HUES6 (cell line): ENCODE results near the gene BCAS3.
"Not testable (repeated sequence)": the region's sequence is repeated elsewhere in the genome, so short reads cannot be mapped to it uniquely, and the experiment has no call there.

Experiments
- H3K27ac ChIP-seq: 2 replicates; pipeline ENCODE4 v1.7.0; 2013; ENCODE audit warnings: low read depth, mild to moderate bottlenecking, low read length, inconsistent platforms
- H3K27me3 ChIP-seq: 2 replicates; pipeline ENCODE4 v1.6.1; 2013; ENCODE audit warnings: low read length; ENCODE audit not compliant: control insufficient read depth, insufficient read depth
- H3K36me3 ChIP-seq: 2 replicates; pipeline ENCODE4 v1.6.1; 2013; ENCODE audit warnings: low read length; ENCODE audit not compliant: control insufficient read depth, insufficient read depth
- H3K4me1 ChIP-seq: 2 replicates; pipeline ENCODE4 v1.6.1; 2013; ENCODE audit warnings: low read length; ENCODE audit not compliant: control insufficient read depth, insufficient read depth
- H3K4me3 ChIP-seq: 2 replicates; pipeline ENCODE4 v1.5.1; 2013; ENCODE audit warnings: low read depth, low read length
- H3K9ac ChIP-seq: one replicate; pipeline ENCODE4 v1.6.1; 2013; ENCODE audit warnings: mild to moderate bottlenecking, low read length
- H3K9me3 ChIP-seq: 2 replicates; pipeline ENCODE4 v1.6.1; 2013; ENCODE audit warnings: low read depth, low read length; ENCODE audit not compliant: control insufficient read depth, insufficient read depth

The BCAS3 gene

DNA sequence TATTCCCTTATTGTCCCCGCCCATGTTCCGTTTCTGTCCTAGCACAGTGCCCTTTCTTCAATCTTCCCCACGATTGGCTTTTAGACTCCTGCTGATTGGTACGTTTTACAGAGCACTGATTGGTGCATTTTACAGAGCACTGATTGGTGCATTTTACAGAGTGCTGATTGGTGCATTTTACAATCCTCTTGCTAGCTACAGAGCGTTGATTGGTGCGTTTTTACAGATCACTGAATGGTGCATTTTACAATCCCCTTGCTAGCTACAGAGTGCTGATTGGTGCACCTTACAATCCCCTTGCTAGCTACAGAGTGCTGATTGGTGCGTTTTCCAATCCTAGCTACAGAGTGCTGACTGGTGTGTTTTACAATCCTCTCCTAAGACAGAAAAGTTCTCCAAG lies 3.0 kb upstream of the BCAS3 start:
- not testable (repeated sequence) for H3K27ac ChIP-seq, H3K4me1 ChIP-seq, H3K36me3 ChIP-seq, H3K9ac ChIP-seq, H3K9me3 ChIP-seq, H3K4me3 ChIP-seq, H3K27me3 ChIP-seq

- Histone ChIP-seq H3K9ac (no peak overlapping the region), H3K4me1 (no peaks in the 10 kb centered on the region; the same call in none of the 2 replicates), H3K4me3 (no peak overlapping the region), H3K27me3 (no peaks in the 10 kb centered on the region), H3K27ac (no peak overlapping the region), H3K9me3 (no peaks in the 10 kb centered on the region), H3K36me3 (no peaks in the 10 kb centered on the region)
Observed at GRCh38 chr17:60675997-60676396, 1.7 kb upstream of the BCAS3 start.

DNA sequence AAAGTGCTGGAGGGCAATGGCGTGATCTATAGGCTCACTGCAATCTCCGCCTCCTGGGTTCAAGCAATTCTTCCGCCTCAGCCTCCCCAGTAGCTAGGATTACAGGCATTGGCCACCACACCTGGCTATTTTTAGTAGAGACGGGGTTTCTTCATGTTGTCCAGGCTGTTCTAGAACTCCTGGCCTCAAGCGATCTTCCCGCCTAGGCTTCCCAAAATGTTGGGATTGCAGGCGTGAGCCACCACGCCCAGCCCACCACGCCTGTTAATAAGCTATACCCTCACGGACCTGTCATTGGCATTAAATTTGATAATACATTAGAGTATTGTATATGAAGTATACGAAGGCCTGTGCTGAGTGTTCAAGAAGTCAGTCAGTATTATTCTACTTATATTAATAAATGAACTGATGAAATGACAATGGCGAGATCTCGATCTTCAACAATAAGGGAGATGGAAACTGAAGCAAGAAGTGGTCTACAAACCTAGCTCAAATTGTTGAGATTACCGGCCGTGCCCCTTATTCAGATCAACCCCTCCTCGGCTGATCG lies 818 bp upstream of the BCAS3 start:
- H3K9me3 ChIP-seq: no peaks in the 10 kb centered on the region
- no peaks in the 10 kb centered on the region; the same call in none of the 2 replicates for H3K4me1 ChIP-seq
- no peak overlapping the region for H3K27ac ChIP-seq
- H3K9ac ChIP-seq: peak overlapping the region; percentile 71
- H3K4me3 ChIP-seq: peak overlapping the region; percentile 89
- H3K36me3 ChIP-seq: no peaks in the 10 kb centered on the region
- no peaks in the 10 kb centered on the region for H3K27me3 ChIP-seq

GRCh38 chr17:60678118-60678444 lies 430 bp downstream of the BCAS3 start:
- Histone ChIP-seq H3K36me3 (no peaks in the 10 kb centered on the region), H3K27ac (0 out of 2 replicates have a peak overlapping the region, but pooled peaks have one; percentile 11), H3K9ac (peak overlapping the region; percentile 65), H3K4me3 (peak overlapping the region; percentile 89), H3K27me3 (no peaks in the 10 kb centered on the region), H3K4me1 (no peaks in the 10 kb centered on the region; the same call in none of the 2 replicates), H3K9me3 (no peaks in the 10 kb centered on the region)

DNA sequence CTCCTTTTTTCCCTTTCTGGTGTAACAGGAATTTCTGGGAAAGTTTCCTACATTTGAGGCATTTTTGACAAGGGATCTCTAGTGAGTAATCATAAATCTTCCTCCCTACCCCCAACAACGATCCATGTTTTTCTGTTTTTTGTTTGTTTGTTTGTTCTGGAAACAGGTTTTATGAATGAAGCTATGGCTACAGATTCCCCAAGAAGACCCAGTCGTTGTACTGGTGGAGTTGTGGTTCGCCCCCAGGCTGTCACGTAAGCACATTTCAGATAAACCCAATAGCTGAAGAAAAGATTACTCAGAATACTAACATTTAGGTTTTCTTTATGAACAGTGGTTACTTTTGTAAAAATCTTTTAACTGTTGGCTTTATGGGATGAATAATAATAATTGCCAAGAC lies 1.6 kb downstream of the BCAS3 start:
- Histone ChIP-seq H3K27ac (no peak overlapping the region), H3K4me1 (no peaks in the 10 kb centered on the region; the same call in none of the 2 replicates), H3K36me3 (no peaks in the 10 kb centered on the region), H3K9ac (no peak overlapping the region), H3K27me3 (no peaks in the 10 kb centered on the region), H3K9me3 (no peaks in the 10 kb centered on the region), H3K4me3 (no peak overlapping the region)

DNA sequence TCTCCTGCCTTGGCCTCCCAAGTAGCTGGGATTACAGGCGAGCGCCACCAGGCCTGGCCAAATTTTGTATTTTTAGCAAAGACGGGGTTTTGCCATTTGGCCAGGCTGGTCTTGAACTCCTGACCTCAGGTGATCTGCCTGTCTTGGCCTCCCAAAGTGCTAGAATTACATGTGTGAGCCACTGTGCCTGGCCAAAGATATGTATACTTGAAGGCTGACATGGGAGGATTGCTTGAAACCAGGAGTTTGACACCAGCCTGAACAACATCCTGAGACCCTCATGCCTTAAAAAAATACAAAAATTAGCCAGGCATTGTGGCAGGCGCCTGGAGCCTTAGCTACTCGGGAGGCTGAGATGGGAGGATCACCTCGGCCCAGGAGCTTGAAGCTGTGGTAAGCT lies 3.1 kb downstream of the BCAS3 start:
- Histone ChIP-seq H3K36me3 (no peaks in the 10 kb centered on the region), H3K27ac (no peak overlapping the region), H3K9me3 (no peaks in the 10 kb centered on the region), H3K27me3 (no peaks in the 10 kb centered on the region), H3K4me1 (no peaks in the 10 kb centered on the region; the same call in none of the 2 replicates), H3K9ac (no peak overlapping the region), H3K4me3 (no peak overlapping the region)

DNA sequence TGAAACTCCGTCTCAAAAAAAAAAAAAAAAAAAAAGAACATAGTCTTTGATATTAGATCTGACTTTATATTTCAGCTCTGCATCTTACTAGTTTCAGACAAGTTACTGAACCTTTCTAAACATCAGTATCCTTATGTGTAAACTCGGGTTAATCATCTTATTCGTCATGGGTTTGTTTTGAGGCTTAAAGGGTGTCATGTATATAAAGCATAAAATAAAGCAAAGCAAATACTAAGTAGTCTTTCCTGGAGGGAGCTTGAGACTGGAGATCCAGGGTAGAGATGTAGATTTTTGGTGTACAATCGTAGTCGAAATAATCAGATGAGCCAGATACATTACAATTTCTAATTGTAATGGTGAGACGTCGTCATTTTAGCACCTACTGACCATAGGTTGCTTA lies 7.8 kb downstream of the BCAS3 start:
- Histone ChIP-seq H3K9ac (no peak overlapping the region), H3K27me3 (no peaks in the 10 kb centered on the region), H3K4me3 (no peak overlapping the region), H3K4me1 (no peaks in the 10 kb centered on the region), H3K27ac (no peak overlapping the region), H3K36me3 (no peaks in the 10 kb centered on the region), H3K9me3 (no peaks in the 10 kb centered on the region)

- H3K4me3 ChIP-seq: no peak overlapping the region
- H3K27ac ChIP-seq: no peak overlapping the region
- no peaks in the 10 kb centered on the region for H3K27me3 ChIP-seq
Observed at GRCh38 chr17:60695960-60696359, 18.3 kb downstream of the BCAS3 start.

DNA sequence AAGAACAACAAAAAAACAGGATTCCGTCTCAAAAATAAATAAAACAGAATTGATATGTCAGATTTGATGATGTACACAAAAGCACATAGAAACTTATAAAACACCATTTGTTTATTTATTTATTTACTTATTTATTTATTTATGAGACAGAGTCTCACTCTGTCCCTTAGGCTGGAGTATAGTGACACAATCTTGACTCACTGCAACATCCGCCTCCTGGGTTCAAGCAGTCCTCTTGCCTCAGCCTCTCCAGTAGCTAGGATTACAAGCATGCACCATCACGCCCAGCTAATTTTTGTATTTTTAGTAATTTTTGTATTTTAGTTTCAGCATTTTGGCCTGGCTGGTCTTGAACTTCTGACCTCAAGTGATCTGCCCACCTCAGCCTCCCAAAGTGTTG lies 21.4 kb downstream of the BCAS3 start:
- H3K4me1 ChIP-seq: no peaks in the 10 kb centered on the region
- H3K27me3 ChIP-seq: no peaks in the 10 kb centered on the region
- no peak overlapping the region for H3K9ac ChIP-seq
- H3K36me3 ChIP-seq: no peaks in the 10 kb centered on the region
- no peak overlapping the region for H3K27ac ChIP-seq
- H3K9me3 ChIP-seq: no peaks in the 10 kb centered on the region
- H3K4me3 ChIP-seq: no peak overlapping the region

More at GRCh38 chr17:60695960-60696359, 18.3 kb downstream of the BCAS3 start:
- H3K4me1 ChIP-seq: no peaks in the 10 kb centered on the region
- no peaks in the 10 kb centered on the region for H3K36me3 ChIP-seq
- H3K9ac ChIP-seq: no peak overlapping the region
- H3K9me3 ChIP-seq: no peaks in the 10 kb centered on the region

DNA sequence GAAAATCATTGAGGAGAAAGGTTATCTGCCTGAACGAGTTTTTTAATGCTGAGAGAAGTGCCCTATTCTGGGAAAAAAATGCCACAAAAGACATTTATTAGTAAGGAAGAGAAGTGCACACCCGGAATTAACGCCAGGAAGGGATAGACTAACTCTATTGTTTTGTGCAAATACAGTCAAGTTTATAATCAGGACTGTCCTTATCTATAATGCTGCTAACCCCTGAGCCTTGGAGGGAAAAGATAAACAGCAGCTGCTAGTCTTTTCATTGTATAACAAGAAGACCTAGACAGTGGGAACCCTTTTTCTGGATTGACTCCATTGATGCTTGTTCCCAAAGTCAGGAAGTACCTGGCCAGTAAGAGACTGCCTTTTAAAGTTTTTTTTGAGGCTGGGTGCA lies 26.5 kb downstream of the BCAS3 start:
- Histone ChIP-seq H3K9me3 (no peaks in the 10 kb centered on the region), H3K4me3 (no peak overlapping the region), H3K4me1 (no peaks in the 10 kb centered on the region), H3K27me3 (no peaks in the 10 kb centered on the region), H3K9ac (no peak overlapping the region), H3K27ac (no peak overlapping the region), H3K36me3 (no peaks in the 10 kb centered on the region)

DNA sequence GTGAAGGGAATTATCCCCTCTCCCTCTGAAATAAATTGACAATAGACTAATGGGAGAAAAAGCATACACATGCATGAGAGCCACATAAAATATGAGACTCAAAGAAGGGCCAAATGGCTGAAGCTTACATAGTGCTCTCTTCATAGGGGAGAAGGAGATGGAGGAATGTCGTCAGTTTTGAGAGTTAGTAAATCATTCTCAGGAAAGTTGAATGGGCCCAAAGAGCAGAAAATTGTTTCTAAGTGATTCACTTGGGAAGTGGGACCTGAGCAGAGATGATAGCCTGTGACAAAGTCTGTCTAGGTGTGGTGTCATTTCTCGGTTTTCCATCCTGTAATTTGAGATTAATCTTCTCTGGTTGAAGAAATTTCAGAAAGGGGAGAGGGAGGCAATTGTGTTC lies 35.0 kb downstream of the BCAS3 start:
- H3K4me1 ChIP-seq: no peaks in the 10 kb centered on the region
- no peak overlapping the region for H3K9ac ChIP-seq
- H3K9me3 ChIP-seq: no peaks in the 10 kb centered on the region
- no peaks in the 10 kb centered on the region for H3K27me3 ChIP-seq
- no peak overlapping the region for H3K27ac ChIP-seq
- no peaks in the 10 kb centered on the region for H3K36me3 ChIP-seq
- no peak overlapping the region for H3K4me3 ChIP-seq

DNA sequence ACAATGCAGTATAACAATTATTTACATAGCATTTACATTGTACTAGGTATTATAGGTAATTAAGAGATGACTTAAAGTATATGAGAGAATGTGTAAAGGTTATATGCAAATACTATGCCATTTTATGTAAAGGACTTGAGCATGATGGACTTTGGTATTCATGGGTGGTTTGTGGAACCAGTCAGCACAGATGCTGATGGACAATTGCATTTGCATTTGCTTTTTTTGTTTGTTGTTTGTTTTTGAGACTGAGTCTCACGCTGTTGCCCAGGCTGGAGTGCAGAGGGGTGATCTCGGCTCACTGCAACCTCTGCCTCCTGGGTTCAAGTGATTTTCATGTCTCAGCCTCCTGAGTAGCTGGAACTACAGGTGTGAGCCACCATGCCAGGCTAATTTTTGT lies 36.0 kb downstream of the BCAS3 start:
- no peak overlapping the region for H3K4me3 ChIP-seq
- H3K9me3 ChIP-seq: no peaks in the 10 kb centered on the region
- H3K4me1 ChIP-seq: no peaks in the 10 kb centered on the region
- H3K36me3 ChIP-seq: no peaks in the 10 kb centered on the region
- no peaks in the 10 kb centered on the region for H3K27me3 ChIP-seq
- no peak overlapping the region for H3K27ac ChIP-seq
- H3K9ac ChIP-seq: no peak overlapping the region
